ENCODE data around the gene HGS. TPM values are rescaled to one million over a fixed set of nuclear protein-coding genes. Genes with fewer than 3 reads are reported as not detected.

The HGS gene
- total and polyA plus RNA-seq, 2 of the 13 experiments (the other 11 are each of a cell fraction or from before 2014, with no cell fraction given), result 73.3 to 78.1 TPM

DNA sequence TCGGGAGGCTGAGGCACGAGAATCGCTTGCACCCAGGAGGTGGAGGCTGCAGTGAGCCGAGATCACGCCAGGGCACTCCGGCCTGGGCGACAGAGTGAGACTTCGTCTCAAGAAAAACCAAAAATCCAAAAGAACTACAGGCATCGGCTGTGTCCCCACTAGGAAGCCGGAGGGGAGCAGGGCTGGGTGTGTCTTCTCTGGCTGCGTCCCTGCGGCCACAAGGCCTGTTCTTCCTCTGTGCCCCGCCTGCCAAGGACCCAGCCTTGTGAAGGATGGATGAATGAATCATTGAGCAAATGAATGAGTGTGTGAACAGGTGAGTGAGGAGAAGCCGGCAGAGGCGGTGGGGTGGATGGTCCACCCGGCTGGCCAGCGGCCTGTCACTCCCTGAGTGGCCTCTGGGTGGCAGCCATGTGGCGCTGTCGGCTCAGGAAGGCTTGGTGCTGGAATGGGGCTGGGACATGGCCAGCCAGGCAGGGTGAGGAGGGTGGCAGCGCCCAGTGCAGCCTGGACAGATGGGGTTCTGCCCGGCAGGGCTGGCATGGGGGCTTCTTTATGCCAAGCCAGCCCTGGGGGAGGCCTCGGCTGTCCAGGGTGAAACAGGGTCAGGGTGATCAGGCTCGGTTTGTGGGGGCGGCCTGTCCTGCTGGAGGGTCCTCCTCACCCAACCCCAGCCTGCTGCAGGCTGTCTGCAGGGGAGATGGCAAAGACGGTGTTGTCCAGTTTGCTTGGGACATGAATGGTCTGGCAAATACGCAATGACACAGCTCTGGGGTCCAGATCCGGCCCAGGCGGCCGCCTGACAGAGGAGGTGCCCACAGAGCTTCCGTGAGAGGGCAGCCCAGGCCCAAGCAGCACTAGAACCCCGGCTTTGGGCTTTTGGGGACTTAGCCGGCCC is 49.9 kb downstream of the HGS start (continued):
- TF ChIP-seq, protein P1, sequence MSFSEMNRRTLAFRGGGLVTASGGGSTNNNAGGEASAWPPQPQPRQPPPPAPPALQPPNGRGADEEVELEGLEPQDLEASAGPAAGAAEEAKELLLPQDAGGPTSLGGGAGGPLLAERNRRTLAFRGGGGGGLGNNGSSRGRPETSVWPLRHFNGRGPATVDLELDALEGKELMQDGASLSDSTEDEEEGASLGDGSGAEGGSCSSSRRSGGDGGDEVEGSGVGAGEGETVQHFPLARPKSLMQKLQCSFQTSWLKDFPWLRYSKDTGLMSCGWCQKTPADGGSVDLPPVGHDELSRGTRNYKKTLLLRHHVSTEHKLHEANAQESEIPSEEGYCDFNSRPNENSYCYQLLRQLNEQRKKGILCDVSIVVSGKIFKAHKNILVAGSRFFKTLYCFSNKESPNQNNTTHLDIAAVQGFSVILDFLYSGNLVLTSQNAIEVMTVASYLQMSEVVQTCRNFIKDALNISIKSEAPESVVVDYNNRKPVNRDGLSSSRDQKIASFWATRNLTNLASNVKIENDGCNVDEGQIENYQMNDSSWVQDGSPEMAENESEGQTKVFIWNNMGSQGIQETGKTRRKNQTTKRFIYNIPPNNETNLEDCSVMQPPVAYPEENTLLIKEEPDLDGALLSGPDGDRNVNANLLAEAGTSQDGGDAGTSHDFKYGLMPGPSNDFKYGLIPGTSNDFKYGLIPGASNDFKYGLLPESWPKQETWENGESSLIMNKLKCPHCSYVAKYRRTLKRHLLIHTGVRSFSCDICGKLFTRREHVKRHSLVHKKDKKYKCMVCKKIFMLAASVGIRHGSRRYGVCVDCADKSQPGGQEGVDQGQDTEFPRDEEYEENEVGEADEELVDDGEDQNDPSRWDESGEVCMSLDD (CRISPR knock-in tag; IDR thresholded peaks at IDR 0.05; ENCODE audit: borderline replicate concordance), result no peak
- TF ChIP-seq KLF11 (CRISPR knock-in tag; IDR thresholded peaks at IDR 0.05) (no peak), ZNF121 (CRISPR knock-in tag; IDR thresholded peaks at IDR 0.05) (0 out of 2 replicates have a peak, but pooled peaks have one; percentile 29), TBP (CRISPR knock-in tag; IDR thresholded peaks at IDR 0.05) (no peak), ZNF879 (CRISPR knock-in tag; IDR thresholded peaks at IDR 0.05) (no peak), FIP1L1 (IDR thresholded peaks at IDR 0.05; ENCODE audit: borderline replicate concordance, insufficient read depth, low read depth, low read length) (no peak), PPARG (CRISPR knock-in tag; conservative IDR thresholded peaks at IDR 0.05) (0 out of 2 replicates have a peak, but pooled peaks have one; percentile 29), REXO4 (CRISPR knock-in tag; IDR thresholded peaks at IDR 0.05; ENCODE audit: borderline replicate concordance) (no peak), TEAD3 (CRISPR knock-in tag; optimal IDR thresholded peaks at IDR 0.05; ENCODE audit: borderline replicate concordance) (peak; percentile 95), ZNF564 (CRISPR knock-in tag; IDR thresholded peaks at IDR 0.05) (no peak), NFE2L2 (IDR thresholded peaks at IDR 0.05; ENCODE audit: low read length) (no peak), SNAPC2 (CRISPR knock-in tag; IDR thresholded peaks at IDR 0.05) (no peak), HNRNPUL1 (IDR thresholded peaks at IDR 0.05; ENCODE audit: low read depth, low read length) (no peak)
- TF ChIP-seq, protein P2, sequence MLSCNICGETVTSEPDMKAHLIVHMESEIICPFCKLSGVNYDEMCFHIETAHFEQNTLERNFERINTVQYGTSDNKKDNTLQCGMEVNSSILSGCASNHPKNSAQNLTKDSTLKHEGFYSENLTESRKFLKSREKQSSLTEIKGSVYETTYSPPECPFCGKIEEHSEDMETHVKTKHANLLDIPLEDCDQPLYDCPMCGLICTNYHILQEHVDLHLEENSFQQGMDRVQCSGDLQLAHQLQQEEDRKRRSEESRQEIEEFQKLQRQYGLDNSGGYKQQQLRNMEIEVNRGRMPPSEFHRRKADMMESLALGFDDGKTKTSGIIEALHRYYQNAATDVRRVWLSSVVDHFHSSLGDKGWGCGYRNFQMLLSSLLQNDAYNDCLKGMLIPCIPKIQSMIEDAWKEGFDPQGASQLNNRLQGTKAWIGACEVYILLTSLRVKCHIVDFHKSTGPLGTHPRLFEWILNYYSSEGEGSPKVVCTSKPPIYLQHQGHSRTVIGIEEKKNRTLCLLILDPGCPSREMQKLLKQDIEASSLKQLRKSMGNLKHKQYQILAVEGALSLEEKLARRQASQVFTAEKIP (CRISPR knock-in tag; IDR thresholded peaks at IDR 0.05; ENCODE audit: borderline replicate concordance), result no peak
- TF ChIP-seq, protein P3, sequence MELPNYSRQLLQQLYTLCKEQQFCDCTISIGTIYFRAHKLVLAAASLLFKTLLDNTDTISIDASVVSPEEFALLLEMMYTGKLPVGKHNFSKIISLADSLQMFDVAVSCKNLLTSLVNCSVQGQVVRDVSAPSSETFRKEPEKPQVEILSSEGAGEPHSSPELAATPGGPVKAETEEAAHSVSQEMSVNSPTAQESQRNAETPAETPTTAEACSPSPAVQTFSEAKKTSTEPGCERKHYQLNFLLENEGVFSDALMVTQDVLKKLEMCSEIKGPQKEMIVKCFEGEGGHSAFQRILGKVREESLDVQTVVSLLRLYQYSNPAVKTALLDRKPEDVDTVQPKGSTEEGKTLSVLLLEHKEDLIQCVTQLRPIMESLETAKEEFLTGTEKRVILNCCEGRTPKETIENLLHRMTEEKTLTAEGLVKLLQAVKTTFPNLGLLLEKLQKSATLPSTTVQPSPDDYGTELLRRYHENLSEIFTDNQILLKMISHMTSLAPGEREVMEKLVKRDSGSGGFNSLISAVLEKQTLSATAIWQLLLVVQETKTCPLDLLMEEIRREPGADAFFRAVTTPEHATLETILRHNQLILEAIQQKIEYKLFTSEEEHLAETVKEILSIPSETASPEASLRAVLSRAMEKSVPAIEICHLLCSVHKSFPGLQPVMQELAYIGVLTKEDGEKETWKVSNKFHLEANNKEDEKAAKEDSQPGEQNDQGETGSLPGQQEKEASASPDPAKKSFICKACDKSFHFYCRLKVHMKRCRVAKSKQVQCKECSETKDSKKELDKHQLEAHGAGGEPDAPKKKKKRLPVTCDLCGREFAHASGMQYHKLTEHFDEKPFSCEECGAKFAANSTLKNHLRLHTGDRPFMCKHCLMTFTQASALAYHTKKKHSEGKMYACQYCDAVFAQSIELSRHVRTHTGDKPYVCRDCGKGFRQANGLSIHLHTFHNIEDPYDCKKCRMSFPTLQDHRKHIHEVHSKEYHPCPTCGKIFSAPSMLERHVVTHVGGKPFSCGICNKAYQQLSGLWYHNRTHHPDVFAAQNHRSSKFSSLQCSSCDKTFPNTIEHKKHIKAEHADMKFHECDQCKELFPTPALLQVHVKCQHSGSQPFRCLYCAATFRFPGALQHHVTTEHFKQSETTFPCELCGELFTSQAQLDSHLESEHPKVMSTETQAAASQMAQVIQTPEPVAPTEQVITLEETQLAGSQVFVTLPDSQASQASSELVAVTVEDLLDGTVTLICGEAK (IDR thresholded peaks at IDR 0.05), result no peak
- TF ChIP-seq, protein P3 (CRISPR knock-in tag; IDR thresholded peaks at IDR 0.05), result peak; percentile 51; the same call in 1 of the 2 replicates
